Motor neuron (in vitro differentiated cells): ENCODE results near the gene ILKAP. TPM values are rescaled to one million over a fixed set of nuclear protein-coding genes. Genes with fewer than 3 reads are reported as not detected.
A peak's percentile ranks its signal among the peaks of the same experiment; 100 is the strongest.

ENCODE experiments used
- ATAC-seq, 8 experiments: fragments of 200-7000 bp; cut with Tn5 transposase; replicated peaks in 6 of 8; 2 replicates each; pipeline ENCODE4 v1.8.0; 2021; ENCODE audit warnings: mild to moderate bottlenecking in 8 of 8, moderate library complexity in 8 of 8
- H3K27ac ChIP-seq, 2 donors: fragments of 250-450 bp; sonication (Bioruptor Pico); 2 replicates each; pipeline ENCODE4 v1.9.0; 2021; ENCODE audit warnings: antibody characterized with exemption in 2 of 2, mild to moderate bottlenecking in 2 of 2, moderate library complexity in 1 of 2
- H3K4me1 ChIP-seq, 2 donors: fragments of 250-450 bp; sonication (Bioruptor Pico); replicated peaks in 1 of 2; 2 replicates each; pipeline ENCODE4 v1.6.1; 2021; ENCODE audit warnings: antibody characterized with exemption in 2 of 2, mild to moderate bottlenecking in 2 of 2, moderate library complexity in 1 of 2
- H3K4me3 ChIP-seq, 5 donors: fragments of 250-450 bp; sonication (Bioruptor Pico); 2 replicates each; pipeline ENCODE4 v1.9.0; 2021; ENCODE audit warnings: antibody characterized with exemption in 5 of 5, mild to moderate bottlenecking in 5 of 5, moderate library complexity in 4 of 5
- WGBS, 10 experiments: fragments of 450-650 bp; shearing (Covaris generic); methylation state at CpG; one replicate each; pipeline ENCODE4 v1.0.0; 2022; 5-methylcytosine and 5-hydroxymethylcytosine counted together
- in situ Hi-C, 9 experiments: fragments of 400-800 bp; cut with MboI; loops; one replicate each; pipeline ENCODE4 v1.15.0; 2021; ENCODE audit warnings: low sequenced_read_pairs in 9 of 9, low pct_unique_long_range_greater_than_20kb in 2 of 9; ENCODE audit not compliant: unreplicated experiment in 9 of 9
- total RNA-seq, 8 experiments: library from RNA; unstranded; fragments of 300-600 nt; gene quantifications; 2 replicates each; pipeline versions ENCODE4 v1.2.3 to v1.2.4, GENCODE V29; 2022

ILKAP gene, protein sequence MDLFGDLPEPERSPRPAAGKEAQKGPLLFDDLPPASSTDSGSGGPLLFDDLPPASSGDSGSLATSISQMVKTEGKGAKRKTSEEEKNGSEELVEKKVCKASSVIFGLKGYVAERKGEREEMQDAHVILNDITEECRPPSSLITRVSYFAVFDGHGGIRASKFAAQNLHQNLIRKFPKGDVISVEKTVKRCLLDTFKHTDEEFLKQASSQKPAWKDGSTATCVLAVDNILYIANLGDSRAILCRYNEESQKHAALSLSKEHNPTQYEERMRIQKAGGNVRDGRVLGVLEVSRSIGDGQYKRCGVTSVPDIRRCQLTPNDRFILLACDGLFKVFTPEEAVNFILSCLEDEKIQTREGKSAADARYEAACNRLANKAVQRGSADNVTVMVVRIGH
- total RNA-seq = 10 to 100 TPM; 18.7 to 41.7 (median 23.5) TPM

DNA sequence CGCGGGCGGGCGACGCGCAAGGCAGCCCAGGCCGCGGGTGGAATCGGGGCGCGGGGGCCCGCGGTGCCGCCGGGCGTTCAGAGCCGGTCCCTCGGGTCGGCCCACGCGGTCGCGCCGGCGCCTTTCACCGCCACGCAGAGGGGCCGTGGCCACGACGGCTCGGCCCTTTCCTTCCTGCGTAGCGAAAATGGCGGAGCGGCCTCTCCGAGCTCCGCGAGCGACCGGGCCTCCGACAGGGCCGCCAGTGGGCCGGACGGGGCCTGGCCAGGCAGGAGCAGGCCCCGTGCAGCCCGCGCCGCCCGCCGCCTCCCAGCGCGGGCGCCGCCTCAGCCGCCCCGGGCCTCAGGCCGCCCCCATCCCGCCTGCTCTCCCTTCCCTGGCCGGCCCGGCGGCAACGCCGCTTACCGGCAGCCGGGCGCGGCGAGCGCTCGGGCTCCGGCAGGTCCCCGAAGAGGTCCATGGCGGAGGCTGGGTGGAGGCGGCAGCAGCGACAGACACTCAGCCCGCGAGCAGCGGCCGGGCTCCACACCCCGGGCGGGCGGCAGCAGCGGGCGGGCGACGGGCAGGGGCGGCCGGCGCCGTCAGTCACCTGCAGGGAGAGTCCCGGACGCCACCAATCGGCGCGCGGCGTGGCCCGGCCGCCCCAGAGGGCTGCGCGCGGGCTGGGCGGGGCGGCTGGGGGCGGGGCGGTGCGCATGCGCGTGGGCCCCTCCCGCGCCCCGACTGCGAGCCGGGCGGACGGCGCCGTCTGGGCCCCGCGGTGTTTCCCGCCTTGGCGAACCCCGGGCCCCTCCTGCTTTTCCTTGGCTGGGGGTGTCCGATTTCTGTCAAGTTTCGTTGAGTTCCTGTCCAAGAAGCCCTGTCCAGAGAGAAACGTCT lies at the start of gene ILKAP:
TSS of gene ILKAP (minus strand) at position 602 of the 879 bp plus-strand sequence. CDS start at position 460, 142 bp downstream.
- in situ Hi-C loops = no loop called here
- 0 to 5% (median 0%) methylated on average over 1 to 6 of the region's 126 CpGs; no CpG with 5 or more reads in 5 of the 10 experiments for WGBS, 10 experiments
- ATAC-seq = peak; percentile 94 to 99 (median 99)
- H3K27ac ChIP-seq = peak within 1 kb of the TSS; percentile 89 to 90
- H3K4me1 ChIP-seq = peaks cover 12 to 13% of the 10 kb centered on the region in 2 donors
- H3K4me3 ChIP-seq = peak within 1 kb of the TSS; percentile 75 to 93 (median 89)

- ATAC-seq = no peak
- H3K4me1 ChIP-seq = peaks cover 3 to 5% of the 10 kb centered on the region in 2 donors
- no peak overlapping the region for H3K4me3 ChIP-seq
- in situ Hi-C loops = loop anchor here in 7 of 9 experiments (25.0 kb wide), 1 partner anchor 391 kb away; the partner anchor contains the start of gene RAMP1 (in 7 of the 7)
- no peak overlapping the region for H3K27ac ChIP-seq
- 85 to 100% (median 100%) methylated on average over 1 to 8 of the region's 35 CpGs; no CpG with 5 or more reads in 2 of the 10 experiments for WGBS, 10 experiments
Measured at GRCh38 chr2:238252766-238253630, 49.5 kb upstream of the ILKAP start.

GRCh38 chr2:238251986-238252385 lies 48.5 kb upstream of the ILKAP start:
- ATAC-seq = no peak
- in situ Hi-C loops = loop anchor here in 7 of 9 experiments (25.0 kb wide), 1 partner anchor 390 kb away; the partner anchor contains the start of gene RAMP1 (in 7 of the 7)
- 86 to 91% (median 88%) methylated on average over 2 to 6 of the region's 11 CpGs; no CpG with 5 or more reads in 7 of the 10 experiments for WGBS, 10 experiments

DNA sequence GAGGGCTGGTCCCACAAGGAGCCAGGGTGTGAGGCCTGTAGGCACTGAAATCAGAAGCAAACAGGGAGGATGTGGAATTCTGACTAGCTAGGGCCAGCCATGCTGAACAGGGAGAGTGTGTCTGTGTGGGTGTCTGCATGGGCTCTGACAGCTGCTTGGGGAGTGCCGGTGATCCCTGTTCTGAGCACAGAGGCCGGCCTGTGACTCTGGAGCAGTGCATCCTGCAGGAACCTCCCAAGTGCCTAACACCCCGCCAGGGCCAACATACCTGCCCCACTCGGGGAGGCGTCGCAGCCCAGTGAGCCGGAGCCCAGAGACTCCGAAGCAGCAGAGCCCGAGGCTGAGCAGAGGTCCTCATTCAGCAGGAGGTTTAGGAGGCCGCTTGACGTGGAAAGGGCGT lies 47.8 kb upstream of the ILKAP start:
- WGBS, 10 experiments = 80 to 100% (median 92%) methylated on average over 1 to 10 of the region's 12 CpGs; no CpG with 5 or more reads in 5 of the 10 experiments
- in situ Hi-C loops = loop anchor here in 7 of 9 experiments (25.0 kb wide), 1 partner anchor 389 kb away; the partner anchor contains the start of gene RAMP1 (in 7 of the 7)
- ATAC-seq = no peak
- peaks cover 3 to 5% of the 10 kb centered on the region in 2 donors for H3K4me1 ChIP-seq
- no peak overlapping the region for H3K4me3 ChIP-seq
- no peak overlapping the region for H3K27ac ChIP-seq

More at GRCh38 chr2:238251986-238252385, 48.5 kb upstream of the ILKAP start:
- Histone ChIP-seq H3K4me1 (peaks cover 3 to 5% of the 10 kb centered on the region in 2 donors), H3K27ac (no peak overlapping the region), H3K4me3 (no peak overlapping the region)

DNA sequence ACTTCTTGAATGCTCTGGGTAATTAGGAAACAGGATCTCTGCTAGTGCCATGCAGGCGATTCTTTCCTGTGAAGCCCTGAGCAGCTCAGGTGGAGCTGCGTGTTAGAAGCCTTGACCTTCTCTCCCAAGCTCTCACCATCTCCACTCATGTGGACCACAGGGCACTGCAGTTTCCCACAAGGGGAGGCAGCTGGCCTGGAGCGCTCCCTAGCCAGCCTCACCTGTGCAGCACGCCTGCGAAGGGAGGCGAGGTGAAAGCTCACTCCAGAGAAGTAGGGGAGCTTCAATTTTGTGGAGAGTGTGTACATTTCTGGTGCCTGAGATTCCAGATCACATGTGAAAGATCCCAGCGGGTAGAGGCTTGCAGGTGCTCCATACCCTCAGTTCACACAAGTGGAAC lies 47.4 kb upstream of the ILKAP start:
- in situ Hi-C loops = loop anchor here in 7 of 9 experiments (25.0 kb wide), 1 partner anchor 389 kb away; the partner anchor contains the start of gene RAMP1 (in 7 of the 7)

DNA sequence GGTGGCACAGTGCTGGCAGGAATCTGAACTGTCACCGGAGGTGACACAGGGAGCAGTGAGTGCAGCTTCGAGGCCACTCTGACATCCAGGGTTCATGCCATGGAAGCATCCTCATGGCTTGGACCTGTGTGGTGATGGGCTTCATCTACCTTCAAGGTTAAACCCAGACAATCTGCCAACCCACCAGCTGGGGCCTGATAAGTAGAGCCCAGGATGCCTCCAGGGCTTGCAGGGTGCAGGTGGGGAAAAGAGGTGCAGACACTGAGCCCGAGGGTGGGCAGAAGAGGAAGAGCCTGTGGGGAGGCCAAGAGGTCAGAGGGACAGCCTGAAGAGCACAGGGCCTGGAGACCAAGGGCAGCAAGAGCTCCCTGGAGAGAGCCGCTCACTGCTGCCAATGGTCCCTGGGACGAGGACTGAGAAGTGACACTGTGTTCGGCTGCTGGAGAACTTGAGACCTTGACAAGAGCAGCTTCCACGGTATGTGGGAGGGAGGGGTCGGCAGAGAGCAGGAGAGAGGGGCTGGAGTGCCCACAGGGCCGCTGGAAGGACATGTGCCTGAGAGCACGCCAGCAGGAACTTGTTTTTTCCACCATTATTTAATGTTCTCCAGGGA lies 44.5 kb upstream of the ILKAP start:
- ATAC-seq = peak in 3 of 8 experiments; percentile 67 to 85 (median 82)
- in situ Hi-C loops = no loop called here
- Histone ChIP-seq H3K4me1 (peaks cover 11 to 12% of the 10 kb centered on the region in 2 donors), H3K27ac (peak overlapping the region in 1 of 2 donors; percentile 21), H3K4me3 (no peak overlapping the region)
- WGBS, 10 experiments = 20 to 87% (median 62%) methylated on average over 1 to 7 of the region's 10 CpGs; no CpG with 5 or more reads in 2 of the 10 experiments

More for the DNA sequence above, 47.4 kb upstream of the ILKAP start:
- H3K4me3 ChIP-seq = no peak overlapping the region
- no peak for ATAC-seq
- no peak overlapping the region for H3K27ac ChIP-seq
- peaks cover 3 to 5% of the 10 kb centered on the region in 2 donors for H3K4me1 ChIP-seq
- WGBS, 10 experiments = 67 to 100% (median 83%) methylated on average over 1 to 5 of the region's 7 CpGs; no CpG with 5 or more reads in 3 of the 10 experiments

- in situ Hi-C loops = no loop called here
- H3K27ac ChIP-seq = no peak overlapping the region
- H3K4me1 ChIP-seq = peaks cover 16 to 17% of the 10 kb centered on the region in 2 donors
- ATAC-seq = no peak
- H3K4me3 ChIP-seq = no peak overlapping the region
- 60 to 100% (median 90%) methylated on average over 1 to 10 of the region's 13 CpGs; no CpG with 5 or more reads in 3 of the 10 experiments for WGBS, 10 experiments
Measured at GRCh38 chr2:238247002-238247822, 43.7 kb upstream of the ILKAP start.

GRCh38 chr2:238244151-238244550 lies 40.7 kb upstream of the ILKAP start:
- ATAC-seq = no peak
- H3K27ac ChIP-seq = no peak overlapping the region
- H3K4me3 ChIP-seq = no peak overlapping the region
- in situ Hi-C loops = no loop called here
- peaks cover 16 to 21% of the 10 kb centered on the region in 2 donors for H3K4me1 ChIP-seq
- WGBS, 10 experiments = 77 to 100% (median 87%) methylated on average over 2 to 5 of the region's 5 CpGs; no CpG with 5 or more reads in 3 of the 10 experiments

GRCh38 chr2:238243496-238244076 lies 40.1 kb upstream of the ILKAP start:
- ATAC-seq = no peak
- 41 to 80% (median 60%) methylated on average over 2 to 8 of the region's 10 CpGs; no CpG with 5 or more reads in 3 of the 10 experiments for WGBS, 10 experiments
- Histone ChIP-seq H3K4me3 (no peak overlapping the region), H3K4me1 (peaks cover 20 to 26% of the 10 kb centered on the region in 2 donors), H3K27ac (no peak overlapping the region)
- in situ Hi-C loops = no loop called here

GRCh38 chr2:238242731-238243495 lies 39.4 kb upstream of the ILKAP start:
- Histone ChIP-seq H3K27ac (peak overlapping the region in 1 of 2 donors; percentile 41), H3K4me3 (no peak overlapping the region), H3K4me1 (peaks cover 19 to 31% of the 10 kb centered on the region in 2 donors)
- WGBS, 10 experiments = 0 to 83% (median 46%) methylated on average over 1 to 4 of the region's 7 CpGs; no CpG with 5 or more reads in 1 of the 10 experiments
- in situ Hi-C loops = no loop called here
- ATAC-seq = peak in 3 of 8 experiments; percentile 19 to 59 (median 36)
